ENCODE results near the gene NRXN2.

GRCh38 chr11:64731601-64732000 lies 8.6 kb upstream of the NRXN2 start:
- TF ChIP-seq, protein P1, sequence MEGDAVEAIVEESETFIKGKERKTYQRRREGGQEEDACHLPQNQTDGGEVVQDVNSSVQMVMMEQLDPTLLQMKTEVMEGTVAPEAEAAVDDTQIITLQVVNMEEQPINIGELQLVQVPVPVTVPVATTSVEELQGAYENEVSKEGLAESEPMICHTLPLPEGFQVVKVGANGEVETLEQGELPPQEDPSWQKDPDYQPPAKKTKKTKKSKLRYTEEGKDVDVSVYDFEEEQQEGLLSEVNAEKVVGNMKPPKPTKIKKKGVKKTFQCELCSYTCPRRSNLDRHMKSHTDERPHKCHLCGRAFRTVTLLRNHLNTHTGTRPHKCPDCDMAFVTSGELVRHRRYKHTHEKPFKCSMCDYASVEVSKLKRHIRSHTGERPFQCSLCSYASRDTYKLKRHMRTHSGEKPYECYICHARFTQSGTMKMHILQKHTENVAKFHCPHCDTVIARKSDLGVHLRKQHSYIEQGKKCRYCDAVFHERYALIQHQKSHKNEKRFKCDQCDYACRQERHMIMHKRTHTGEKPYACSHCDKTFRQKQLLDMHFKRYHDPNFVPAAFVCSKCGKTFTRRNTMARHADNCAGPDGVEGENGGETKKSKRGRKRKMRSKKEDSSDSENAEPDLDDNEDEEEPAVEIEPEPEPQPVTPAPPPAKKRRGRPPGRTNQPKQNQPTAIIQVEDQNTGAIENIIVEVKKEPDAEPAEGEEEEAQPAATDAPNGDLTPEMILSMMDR (conservative IDR thresholded peaks at IDR 0.05) = no peak
- no peak for TF ChIP-seq ZFX (IDR thresholded peaks at IDR 0.05)

All from C4-2B (cell line).